ENCODE measurements around the gene DHDDS. TPM values are rescaled to one million over a fixed set of nuclear protein-coding genes. Genes with fewer than 3 reads are reported as not detected.

DHDDS gene
- total RNA-seq, 2 donors from 2014 or later: 44.1 to 49.2 TPM

DNA sequence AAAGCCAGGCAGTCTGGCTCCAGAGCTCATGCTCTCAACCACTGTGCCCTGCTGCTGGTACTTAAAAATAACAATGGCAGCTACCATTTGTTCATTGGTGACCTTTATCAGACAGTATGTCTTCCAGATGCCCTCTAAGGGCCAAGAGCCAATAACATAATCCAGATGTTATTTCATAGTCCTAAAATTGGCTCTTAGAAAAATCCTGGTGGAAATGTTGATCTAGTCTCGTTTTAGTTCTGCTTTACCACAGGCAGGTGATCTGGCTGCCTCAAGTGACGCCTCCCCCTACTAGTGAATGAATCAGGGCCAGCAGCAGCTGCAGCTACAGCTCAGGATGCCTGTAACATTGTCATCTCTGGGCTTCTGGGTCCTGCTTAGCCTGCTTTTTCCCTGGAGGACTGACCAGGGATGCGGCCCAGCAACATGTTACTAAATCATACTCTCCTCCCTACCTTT, 27.5 kb downstream of the DHDDS start:
- H3K36me3 Mint-ChIP-seq: peaks cover 6 to 12% of the 10 kb centered on the region in 2 donors
- no peak for ATAC-seq

DNA sequence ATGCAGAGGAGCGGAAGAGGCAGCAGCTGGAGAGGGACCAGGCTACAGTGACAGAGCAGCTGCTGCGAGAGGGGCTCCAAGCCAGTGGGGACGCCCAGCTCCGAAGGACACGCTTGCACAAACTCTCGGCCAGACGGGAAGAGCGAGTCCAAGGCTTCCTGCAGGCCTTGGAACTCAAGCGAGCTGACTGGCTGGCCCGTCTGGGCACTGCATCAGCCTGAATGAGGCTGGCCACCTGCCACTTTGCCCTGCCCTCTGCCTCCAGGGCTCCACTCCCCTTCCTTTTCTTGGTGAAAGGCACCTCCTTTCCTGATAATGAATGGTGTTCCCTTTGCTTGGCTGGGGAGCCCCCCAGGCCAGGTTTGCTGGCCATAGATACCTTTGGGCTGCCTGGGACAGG, 36.8 kb downstream of the DHDDS start:
- Mint-ChIP-seq H3K27ac (peak overlapping the region; percentile 8 to 94), H3K9me3 (no peaks in the 10 kb centered on the region), H3K36me3 (peaks cover 17 to 25% of the 10 kb centered on the region in 2 donors)
- DNase-seq (ENCODE audit: low spot score in 2 of 2) (no peak), ATAC-seq (no peak)

More for the DNA sequence above, 27.5 kb downstream of the DHDDS start:
- no peak for DNase-seq (ENCODE audit: low spot score in 2 of 2)
- no peak overlapping the region for H3K27ac Mint-ChIP-seq
- no peaks in the 10 kb centered on the region for H3K9me3 Mint-ChIP-seq

DNA sequence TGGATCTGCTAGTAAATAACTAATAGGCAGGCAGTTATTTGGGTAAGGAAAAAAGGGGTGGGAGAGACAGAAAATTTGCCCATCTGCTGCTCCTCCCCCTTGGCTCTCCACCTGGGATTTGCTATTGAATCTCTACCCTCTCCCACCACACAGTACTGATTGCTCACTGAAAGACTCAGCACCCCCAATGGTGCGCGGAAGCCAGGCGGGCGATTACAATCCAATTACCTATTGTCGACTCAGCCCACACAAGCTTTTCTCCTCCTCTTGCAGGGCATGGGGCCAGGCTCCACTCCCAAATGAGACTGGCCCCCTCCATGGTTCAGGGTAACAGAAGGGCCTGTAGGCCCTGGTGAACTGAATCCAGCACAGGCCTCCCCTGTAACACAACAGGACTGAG, 37.4 kb downstream of the DHDDS start:
- ATAC-seq: no peak
- H3K9me3 Mint-ChIP-seq: no peaks in the 10 kb centered on the region
- DNase-seq (ENCODE audit: low spot score in 2 of 2): no peak
- H3K36me3 Mint-ChIP-seq: peaks cover 23 to 31% of the 10 kb centered on the region in 2 donors
- peak overlapping the region in 1 of 2 donors; percentile 94 for H3K27ac Mint-ChIP-seq

DNA sequence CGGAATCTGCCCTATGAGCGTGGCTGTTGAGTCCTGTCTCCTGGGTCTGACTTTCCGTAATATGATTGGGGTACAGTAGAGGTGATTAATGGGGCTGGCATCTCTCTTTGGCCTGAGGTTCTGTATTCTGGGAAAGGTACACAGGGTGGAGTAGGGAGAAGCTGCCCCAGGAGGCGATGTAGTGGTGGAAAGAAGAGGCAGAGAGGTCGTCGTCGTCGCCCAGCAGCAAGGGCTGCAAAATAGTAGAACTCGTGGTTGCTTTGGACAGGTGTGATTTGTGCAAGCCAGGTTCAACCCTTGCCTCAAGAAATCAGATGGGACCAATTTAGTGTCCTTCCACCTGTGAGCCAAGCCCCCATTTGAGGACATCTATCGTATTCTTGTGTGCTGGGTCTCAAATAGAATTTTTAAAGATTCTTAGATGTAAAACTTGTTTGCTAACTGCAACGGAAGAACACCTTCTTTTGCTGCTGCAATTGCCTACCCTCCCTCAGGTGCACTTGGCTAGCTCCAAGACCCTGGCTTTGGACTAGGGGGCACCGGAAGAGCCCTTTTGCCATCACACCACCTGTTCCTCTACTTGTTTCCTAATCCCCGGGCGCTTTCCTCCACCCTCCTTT, 38.9 kb downstream of the DHDDS start:
- ATAC-seq (no peak), DNase-seq (ENCODE audit: low spot score in 2 of 2) (no peak)
- Mint-ChIP-seq H3K36me3 (peaks cover 31 to 39% of the 10 kb centered on the region in 2 donors), H3K9me3 (no peaks in the 10 kb centered on the region), H3K27ac (peak overlapping the region; percentile 17 to 94)

DNA sequence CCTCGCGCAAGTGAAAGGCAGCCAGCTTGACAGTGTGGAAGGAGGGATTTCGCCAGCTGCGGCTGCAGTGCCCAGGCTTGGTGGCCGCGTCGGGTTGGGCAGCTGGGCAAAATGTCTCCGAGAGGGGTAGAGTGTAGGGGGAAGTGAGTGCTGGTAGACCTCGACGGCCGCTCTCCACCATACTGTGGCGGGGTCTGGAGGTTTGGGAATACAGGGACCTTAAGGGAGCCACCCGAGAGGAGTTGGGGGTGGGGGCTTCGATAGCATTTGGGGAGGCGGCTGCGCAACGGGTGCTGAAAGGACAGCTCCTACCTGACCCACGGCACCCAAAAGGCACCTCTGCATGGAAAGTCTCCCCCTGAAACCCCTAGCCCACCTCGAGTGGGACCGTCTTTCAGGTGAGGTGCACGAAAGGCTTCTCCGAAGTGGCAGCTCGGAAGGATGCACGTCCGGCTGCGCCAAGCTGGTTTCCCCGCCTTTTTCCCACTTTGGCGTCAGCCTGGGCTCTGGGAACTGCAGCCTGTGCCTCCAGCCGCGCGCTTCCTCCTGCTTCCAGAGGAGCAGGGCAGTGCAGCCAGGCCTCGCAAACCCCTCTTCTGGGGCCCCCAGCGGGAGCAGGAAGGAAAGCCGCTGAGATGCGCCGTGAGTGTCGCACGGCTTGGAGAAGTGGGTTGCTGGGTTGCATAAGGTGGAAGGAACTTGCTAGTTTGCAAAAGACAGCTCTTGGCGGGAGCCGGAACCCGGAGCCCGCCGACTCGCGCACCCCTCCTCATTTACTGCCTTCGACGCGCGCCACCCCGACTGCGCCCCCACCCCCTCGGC, 39.6 kb downstream of the DHDDS start:
- DNase-seq (ENCODE audit: low spot score in 2 of 2): peak; percentile 39 to 75
- Mint-ChIP-seq H3K36me3 (peaks cover 39 to 45% of the 10 kb centered on the region in 2 donors), H3K27ac (peak overlapping the region; percentile 17 to 94), H3K9me3 (no peaks in the 10 kb centered on the region)
- peak; percentile 23 to 29 for ATAC-seq

DNA sequence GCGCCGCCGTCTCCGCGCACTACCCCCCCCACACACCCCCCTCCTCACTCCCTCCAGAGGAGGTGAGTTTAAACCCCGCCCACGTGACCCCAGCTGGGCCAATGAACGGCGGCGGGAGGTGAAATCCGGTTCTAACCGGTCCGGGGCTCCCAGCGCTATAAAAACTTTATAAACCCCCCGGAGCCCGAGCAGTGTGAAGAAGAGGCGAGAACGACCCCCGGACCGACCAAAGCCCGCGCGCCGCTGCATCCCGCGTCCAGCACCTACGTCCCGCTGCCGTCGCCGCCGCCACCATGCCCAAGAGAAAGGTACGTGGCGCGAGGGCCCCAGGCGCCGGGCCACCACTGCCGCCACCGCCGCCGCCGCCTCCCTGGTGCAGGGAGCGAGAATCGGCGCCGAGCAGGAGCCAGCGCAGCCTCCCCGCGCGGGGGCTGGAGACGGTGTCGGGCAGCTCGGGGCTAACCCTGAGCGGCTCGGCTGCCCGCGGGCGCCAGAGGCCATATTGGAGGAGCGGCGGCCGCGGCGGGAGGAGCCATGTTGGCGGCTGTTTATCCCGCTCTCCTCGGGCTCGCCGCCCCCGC, 40.3 kb downstream of the DHDDS start, which contains the start of gene HMGN2:
Gene HMGN2 (plus strand): TSS at position 121 of the 581 bp plus-strand sequence. CDS start 173 bp downstream, at position 294.
- peak; percentile 87 to 89 for DNase-seq (ENCODE audit: low spot score in 2 of 2)
- peak; percentile 76 to 78 for ATAC-seq
- Mint-ChIP-seq H3K36me3 (peaks cover 45% of the 10 kb centered on the region in 2 donors), H3K27ac (peak within 1 kb of the TSS; percentile 94 to 99), H3K9me3 (no peaks in the 10 kb centered on the region)

DNA sequence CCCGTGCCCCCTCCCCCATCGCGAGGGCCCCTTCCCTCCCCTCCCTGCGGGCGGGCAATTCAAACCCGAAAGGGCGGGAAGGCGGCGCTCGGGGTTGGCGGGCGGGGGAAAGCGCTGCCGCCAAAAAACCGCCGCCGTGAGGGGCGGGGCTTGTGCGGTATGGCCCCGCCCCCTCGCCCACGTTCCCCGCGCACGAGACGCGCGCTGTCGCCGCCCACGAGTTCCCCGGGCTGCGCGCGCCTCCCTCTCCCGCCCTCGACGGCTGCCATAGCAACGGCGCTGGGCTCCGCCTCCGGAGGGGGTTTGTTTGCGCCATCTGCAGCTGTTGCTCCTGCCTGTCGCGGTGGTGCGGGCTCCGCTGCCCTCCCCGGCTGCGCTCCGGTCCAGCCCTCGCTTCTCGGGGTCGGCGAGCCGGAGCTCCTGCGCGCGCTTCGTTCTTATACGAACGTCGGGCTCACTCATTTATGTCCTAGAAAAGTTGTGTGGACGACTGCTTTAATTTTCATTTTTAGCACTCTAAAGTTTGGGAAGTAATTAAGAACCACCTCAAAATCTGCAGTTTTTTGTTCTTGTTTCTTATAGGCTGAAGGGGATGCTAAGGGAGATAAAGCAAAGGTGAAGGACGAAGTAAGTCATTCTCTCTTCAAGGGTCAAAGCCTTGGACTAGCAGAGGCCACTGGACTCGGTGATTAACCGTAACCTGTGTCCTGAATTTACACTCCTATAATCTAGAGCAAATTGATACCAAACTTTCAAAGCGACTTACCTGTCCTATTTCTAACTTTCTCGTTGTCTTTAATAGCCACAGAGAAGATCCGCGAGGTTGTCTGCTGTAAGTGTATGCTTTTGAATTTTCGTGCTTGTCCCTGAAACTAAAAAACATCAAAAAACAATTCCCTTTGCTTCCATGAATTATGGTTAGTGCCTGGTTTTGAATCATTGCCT, 41.1 kb downstream of the DHDDS start:
- Mint-ChIP-seq H3K9me3 (no peaks in the 10 kb centered on the region), H3K36me3 (peaks cover 45 to 50% of the 10 kb centered on the region in 2 donors), H3K27ac (peak overlapping the region; percentile 88 to 94)
- ATAC-seq (peak; percentile 67 to 77), DNase-seq (ENCODE audit: low spot score in 2 of 2) (peak; percentile 95)

DNA sequence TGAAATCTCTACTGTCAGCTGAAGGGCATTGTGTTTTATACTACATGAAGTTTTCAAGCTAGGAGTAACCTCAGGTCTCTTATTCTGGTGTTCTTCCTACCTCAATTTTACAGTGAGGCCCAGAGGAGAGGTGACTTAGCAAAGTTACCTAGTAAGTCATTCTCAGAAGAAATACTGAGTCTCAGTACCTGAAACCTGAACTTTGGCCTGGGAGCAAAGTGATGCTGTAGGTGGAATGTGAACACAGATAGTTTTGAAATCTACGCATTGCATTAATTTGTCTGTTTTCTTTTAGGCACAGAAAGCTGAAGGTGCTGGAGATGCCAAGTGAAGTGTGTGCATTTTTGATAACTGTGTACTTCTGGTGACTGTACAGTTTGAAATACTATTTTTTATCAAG, 42.7 kb downstream of the DHDDS start:
- Mint-ChIP-seq H3K27ac (peak overlapping the region in 1 of 2 donors; percentile 88), H3K36me3 (peaks cover 42 to 50% of the 10 kb centered on the region in 2 donors), H3K9me3 (no peaks in the 10 kb centered on the region)
- DNase-seq (ENCODE audit: low spot score in 2 of 2) (no peak), ATAC-seq (no peak)

DNA sequence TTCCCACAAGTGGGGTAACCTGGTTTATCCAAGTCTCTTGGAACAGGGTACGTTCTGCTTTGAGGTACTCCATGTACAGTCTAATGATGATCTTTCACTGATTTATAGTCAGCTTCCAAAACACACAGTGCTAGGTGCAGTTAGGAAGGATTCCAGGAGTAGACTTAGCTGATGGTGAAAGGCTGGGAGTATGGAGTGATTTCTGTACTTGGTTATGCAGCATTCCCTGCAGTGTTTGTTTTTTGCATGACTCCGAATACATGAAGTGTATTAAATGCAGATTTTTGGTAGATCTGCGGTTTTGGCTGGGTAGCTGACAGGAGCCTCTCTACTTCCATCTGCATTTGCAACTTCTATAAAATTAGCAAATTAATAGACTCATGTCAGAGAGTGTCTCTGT, 43.9 kb downstream of the DHDDS start:
- Mint-ChIP-seq H3K27ac (peak overlapping the region; percentile 5 to 79), H3K9me3 (no peaks in the 10 kb centered on the region), H3K36me3 (peaks cover 37 to 44% of the 10 kb centered on the region in 2 donors)
- no peak for ATAC-seq
- DNase-seq (ENCODE audit: low spot score in 2 of 2): no peak

DNA sequence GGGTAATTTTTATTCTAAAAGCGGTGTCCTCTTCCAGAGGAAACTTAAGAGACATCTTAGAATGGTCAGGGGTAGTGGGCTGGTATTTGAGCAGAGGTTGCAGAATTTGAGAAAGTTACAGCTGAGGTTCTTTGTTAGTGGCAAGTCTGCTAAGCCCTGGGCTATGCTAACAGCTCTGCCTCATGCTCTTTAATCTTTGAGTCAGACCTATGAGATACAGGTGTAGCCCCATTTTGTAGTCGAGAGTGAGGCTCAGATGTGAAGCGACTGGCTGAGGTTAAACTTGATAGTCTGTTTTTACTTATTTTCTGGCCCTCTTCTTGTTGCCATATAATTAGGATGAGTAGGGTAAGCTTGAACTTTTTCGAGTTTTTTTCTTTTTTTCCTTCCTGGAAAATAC, 44.8 kb downstream of the DHDDS start:
- ATAC-seq (no peak), DNase-seq (ENCODE audit: low spot score in 2 of 2) (no peak)
- Mint-ChIP-seq H3K36me3 (peaks cover 32 to 43% of the 10 kb centered on the region in 2 donors), H3K9me3 (no peaks in the 10 kb centered on the region), H3K27ac (peak overlapping the region; percentile 15 to 81)

DNA sequence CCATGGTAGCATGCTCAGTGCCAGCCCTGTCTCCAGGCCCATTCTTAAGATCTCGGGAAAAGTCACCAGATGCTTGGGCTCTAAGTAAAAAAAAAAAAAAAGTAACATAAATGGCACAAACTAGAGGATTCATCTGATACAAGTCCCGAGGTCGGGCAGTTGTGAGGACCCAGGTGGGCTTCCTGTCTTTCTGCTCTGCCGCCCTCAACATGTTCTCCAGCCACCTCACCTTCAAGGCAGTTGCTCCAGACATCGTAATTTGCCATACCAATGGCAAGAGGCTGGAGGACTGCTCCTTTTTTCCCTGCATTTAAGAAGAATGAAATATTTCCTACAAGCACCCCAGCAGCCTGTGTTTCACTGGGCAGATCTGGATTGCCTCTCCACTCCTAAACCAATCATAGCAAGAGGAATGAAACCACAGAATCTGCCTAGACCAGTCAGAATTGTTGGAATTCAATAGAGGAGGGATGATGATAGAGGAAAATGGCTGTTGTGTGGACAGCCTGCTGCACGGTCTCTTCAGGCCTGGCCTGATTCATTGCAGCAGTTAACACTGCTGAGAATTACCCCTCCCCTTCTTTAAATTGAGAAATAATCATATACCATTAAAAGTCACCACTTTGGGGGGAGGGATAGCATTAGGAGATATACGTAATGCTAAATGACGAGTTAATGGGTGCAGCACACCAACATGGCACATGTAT, 45.5 kb downstream of the DHDDS start:
- no peak for ATAC-seq
- peak overlapping the region; percentile 15 to 81 for H3K27ac Mint-ChIP-seq
- no peak for DNase-seq (ENCODE audit: low spot score in 2 of 2)
- H3K36me3 Mint-ChIP-seq: peaks cover 31 to 43% of the 10 kb centered on the region in 2 donors
- no peaks in the 10 kb centered on the region for H3K9me3 Mint-ChIP-seq

DNA sequence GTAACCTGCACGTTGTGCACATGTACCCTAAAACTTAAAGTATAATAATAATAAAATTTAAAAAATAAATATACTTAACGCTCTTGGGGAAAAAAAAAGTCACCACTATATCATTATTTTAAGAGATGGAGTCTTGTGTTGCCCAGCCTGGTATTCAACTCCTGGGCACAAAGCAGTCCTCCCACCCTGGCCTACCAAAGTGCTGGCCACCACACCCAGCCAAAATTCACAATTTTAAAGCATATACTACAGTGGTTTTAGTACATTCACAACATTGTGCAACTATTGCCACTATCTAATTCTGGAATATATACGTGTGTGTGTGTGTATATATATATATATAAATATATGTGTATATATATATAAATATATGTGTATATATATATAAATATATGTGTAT, 46.0 kb downstream of the DHDDS start:
- Mint-ChIP-seq H3K36me3 (peaks cover 28 to 40% of the 10 kb centered on the region in 2 donors), H3K27ac (no peak overlapping the region), H3K9me3 (no peaks in the 10 kb centered on the region)
- DNase-seq (ENCODE audit: low spot score in 2 of 2) (no peak), ATAC-seq (no peak)

DNA sequence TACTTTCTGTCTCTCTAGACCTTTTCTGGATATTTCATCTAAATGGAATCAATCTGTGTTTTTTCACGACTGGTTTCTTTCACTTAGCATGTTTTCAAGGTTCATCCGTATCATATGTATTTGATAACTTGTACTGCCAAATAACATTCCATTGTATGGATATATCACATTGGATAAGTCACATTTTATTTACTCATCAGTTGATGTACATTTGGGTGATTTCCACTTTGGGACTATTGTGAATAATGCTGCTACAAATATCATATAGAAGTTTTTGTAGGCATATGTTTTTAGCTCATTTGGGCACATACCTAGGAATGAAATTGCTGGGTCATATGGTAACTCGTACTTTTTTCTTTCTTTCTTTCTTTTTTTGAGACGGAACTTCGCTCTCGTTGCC, 46.9 kb downstream of the DHDDS start:
- ATAC-seq (no peak), DNase-seq (ENCODE audit: low spot score in 2 of 2) (no peak)
- Mint-ChIP-seq H3K27ac (peak overlapping the region in 1 of 2 donors; percentile 1), H3K9me3 (no peaks in the 10 kb centered on the region), H3K36me3 (peaks cover 20 to 32% of the 10 kb centered on the region in 2 donors)

DNA sequence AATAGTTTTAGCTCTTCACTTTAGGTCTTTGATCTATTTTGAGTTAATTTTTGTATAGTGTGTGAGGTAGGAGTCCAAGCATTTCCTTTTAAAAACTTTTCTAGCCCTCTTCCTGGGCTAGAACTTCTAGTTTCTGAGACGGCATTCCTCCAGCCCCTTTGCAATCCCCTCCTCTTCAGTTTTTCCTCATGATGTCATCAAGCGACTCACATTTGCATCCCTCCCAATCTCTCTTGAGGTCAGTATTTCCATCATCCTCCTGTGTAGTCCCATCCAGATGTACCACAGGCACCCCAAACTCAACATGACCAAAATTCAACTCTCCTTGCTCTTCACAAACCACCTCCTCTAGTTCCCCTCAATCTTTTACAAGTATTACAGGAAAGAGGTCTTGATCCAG, 50.8 kb downstream of the DHDDS start:
- Mint-ChIP-seq H3K36me3 (no peaks in the 10 kb centered on the region), H3K9me3 (no peaks in the 10 kb centered on the region), H3K27ac (peak overlapping the region in 1 of 2 donors; percentile 47)
- ATAC-seq: peak in 1 of 2 donors; percentile 45
- no peak for DNase-seq (ENCODE audit: low spot score in 2 of 2)

DNA sequence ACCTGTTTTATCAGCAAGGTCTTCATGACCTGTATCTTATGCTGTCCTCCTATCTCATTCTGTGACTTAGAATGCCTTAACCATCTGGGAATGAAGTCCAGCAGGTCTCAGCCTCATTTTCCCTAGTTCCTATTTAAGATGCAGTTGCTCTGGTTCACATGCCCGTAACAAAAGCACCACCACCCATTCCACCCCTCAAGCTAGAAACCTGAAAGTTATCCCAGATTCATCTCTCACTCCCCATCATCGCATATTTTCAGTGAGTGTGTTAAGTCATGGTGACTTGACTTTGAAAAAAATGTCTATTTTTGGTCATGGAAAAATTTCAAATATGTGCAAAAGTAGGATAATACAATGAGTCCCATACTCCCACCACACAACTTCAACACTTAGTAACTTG, 51.9 kb downstream of the DHDDS start:
- DNase-seq (ENCODE audit: low spot score in 2 of 2): no peak
- no peaks in the 10 kb centered on the region for H3K9me3 Mint-ChIP-seq
- H3K27ac Mint-ChIP-seq: peak overlapping the region in 1 of 2 donors; percentile 46
- H3K36me3 Mint-ChIP-seq: no peaks in the 10 kb centered on the region
- ATAC-seq: no peak
